Psoas muscle (tissue), 8 donors: ENCODE data around the gene CNIH1. TPM values are rescaled to one million over a fixed set of nuclear protein-coding genes. Genes with fewer than 3 reads are reported as not detected.
A peak's percentile ranks its signal among the peaks of the same experiment; 100 is the strongest.

ENCODE experiments used
- ATAC-seq, 4 donors: fragments of 200-7000 bp; cut with Tn5 transposase; one replicate each; pipeline ENCODE4 v1.9.1; 2020; ENCODE audit warnings: moderate library complexity in 3 of 4, mild to moderate bottlenecking in 2 of 4
- DNase-seq, 2 donors: peaks; one replicate each; pipeline ENCODE4 v3.0.0-alpha.2; 2020
- H3K27ac ChIP-seq: fragments of 200-600 bp; one replicate; pipeline ENCODE4 v1.8.0; 2022
- H3K27me3 ChIP-seq, 3 donors: fragments of 200-600 bp in 1 of 3; one replicate each; pipeline versions ENCODE4 v1.6.1 to v1.8.0; 2013 to 2022; ENCODE audit warnings: low read length in 2 of 3, mild to moderate bottlenecking in 2 of 3, moderate library complexity in 1 of 3; ENCODE audit not compliant: insufficient read depth in 3 of 3
- H3K36me3 ChIP-seq, 2 donors: fragments of 200-600 bp in 1 of 2; one replicate each; pipeline versions ENCODE4 v1.6.1 to v1.8.0; 2013 to 2022; ENCODE audit warnings: low read depth in 1 of 2, mild to moderate bottlenecking in 1 of 2, moderate library complexity in 1 of 2; ENCODE audit not compliant: insufficient read depth in 1 of 2
- H3K4me1 ChIP-seq: fragments of 200-600 bp; one replicate; pipeline ENCODE4 v1.8.0; 2022
- H3K4me3 ChIP-seq: fragments of 200-600 bp; one replicate; pipeline ENCODE4 v1.8.0; 2022; ENCODE audit warnings: mild to moderate bottlenecking
- H3K9me3 ChIP-seq: fragments of 200-600 bp; one replicate; pipeline ENCODE4 v1.8.0; 2022
- CTCF ChIP-seq: fragments of 200-600 bp; IDR thresholded peaks from one replicate; pipeline ENCODE4 v1.8.0; 2022; ENCODE audit warnings: antibody characterized with exemption
- WGBS, 3 donors: extraction: QIAGEN DNeasy Blood & Tissue Kit; methylation state at CpG; one replicate each; pipeline versions ENCODE4 v1.1.6 to v1.1.7; 2013; 5-methylcytosine and 5-hydroxymethylcytosine counted together
- intact Hi-C, 2 donors: fragments of 100-400 bp; cut with DNase I; formaldehyde crosslinking; loops; one replicate each; pipeline versions ENCODE4 v1.11.0 to v1.14.2; 2022
- polyA plus RNA-seq, 3 donors: library from polyadenylated mRNA; stranded (reverse); fragments of 200-250 nt; gene quantifications; one replicate each; pipeline ENCODE4 v1.2.3, GENCODE V29; 2013
- total RNA-seq, 4 donors: library from RNA; stranded (reverse); fragmentation: NEBNext Ultra II Directional in 2 of 4; extraction: Animal tissue kit (Norgen Biotek cat#: 25700) in 2 of 4; gene quantifications; one replicate each; pipeline versions ENCODE4 v1.2.1 to v1.2.4, GENCODE V29; 2021 to 2023
- donor health status: healthy with polysubstance abuse.
- donor health status: DM: no; HTN: no; CAD: no; lungs with moderate emphysema.
- donor health status: Bipolar disorder and iron deficiency.
- donor health status: healthy.
- donor health status: DM: yes; HTN: yes; CAD: no.
- donor health status: DM: no; HTN: no; CAD: no.
- donor health status: DM: no; HTN: no; CAD: no.
- donor health status: DM: yes; HTN: yes; CAD: no.

The CNIH1 gene
- total and polyA plus RNA-seq, 7 donors = 57.8 to 172 (median 79.0) TPM

GRCh38 chr14:54488646-54489317, 47.6 kb upstream of the CNIH1 start, which contains the start of gene GMFB:
Gene GMFB (minus strand): TSS chr14:54488980. CDS start chr14:54488927, 53 bp downstream.
- Histone ChIP-seq H3K9me3 (no peaks in the 10 kb centered on the region), H3K27ac (peak within 1 kb of the TSS; percentile 97), H3K4me3 (peak within 1 kb of the TSS; percentile 99), H3K27me3 (peaks cover 0 to 1% (median 0%) of the 10 kb centered on the region in 3 donors), H3K36me3 (no peaks in the 10 kb centered on the region), H3K4me1 (peaks cover 15% of the 10 kb centered on the region)
- WGBS, 3 donors = 1 to 2% (median 1%) methylated on average over 36 to 51 of the region's 51 CpGs
- peak; percentile 38 for TF ChIP-seq CTCF
- ATAC-seq (peak; percentile 99), DNase-seq (peak; percentile 95 to 97)
- intact Hi-C loops = loop anchor here in 1 of 2 donors (1.0 kb wide), 1 partner anchor 21 kb away; the partner anchor contains the start of gene CGRRF1

DNA sequence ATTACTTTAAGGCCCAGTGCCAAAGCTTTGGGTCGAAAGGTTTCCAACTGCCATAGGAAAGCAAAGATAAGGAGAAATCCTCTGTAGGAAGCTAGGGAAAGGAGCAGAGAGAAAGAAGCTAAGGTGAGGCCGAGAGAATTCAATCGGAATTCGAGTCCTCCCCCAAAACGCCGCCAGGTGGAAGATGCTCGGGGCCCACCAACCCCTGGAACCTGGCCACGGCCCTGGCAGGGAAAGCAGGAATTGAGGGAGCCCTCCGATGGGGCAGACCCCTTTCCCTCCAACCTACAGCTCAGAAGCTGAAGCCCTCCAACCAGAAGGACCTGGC, 47.1 kb upstream of the CNIH1 start:
- Histone ChIP-seq H3K4me3 (peak overlapping the region; percentile 99), H3K4me1 (peaks cover 15% of the 10 kb centered on the region), H3K9me3 (no peaks in the 10 kb centered on the region), H3K27ac (peak overlapping the region; percentile 97), H3K36me3 (peaks cover 3 to 5% of the 10 kb centered on the region in 2 donors), H3K27me3 (peaks cover 0 to 1% (median 0%) of the 10 kb centered on the region in 3 donors)
- ATAC-seq (no peak), DNase-seq (no peak)
- intact Hi-C loops = no loop called here
- 0 to 1% (median 1%) methylated on average over 9 of the region's 9 CpGs for WGBS, 3 donors
- TF ChIP-seq CTCF = no peak

- Histone ChIP-seq H3K27ac (peak overlapping the region; percentile 97), H3K9me3 (no peaks in the 10 kb centered on the region), H3K27me3 (no peaks in the 10 kb centered on the region), H3K4me3 (peak overlapping the region; percentile 99), H3K4me1 (peaks cover 15% of the 10 kb centered on the region), H3K36me3 (peaks cover 4 to 10% of the 10 kb centered on the region in 2 donors)
- ATAC-seq (no peak), DNase-seq (no peak)
- no peak for TF ChIP-seq CTCF
- WGBS, 3 donors = 18 to 24% (median 23%) methylated on average over 4 of the region's 4 CpGs
- intact Hi-C loops = no loop called here
Observed at GRCh38 chr14:54487771-54488170, 46.6 kb upstream of the CNIH1 start.

GRCh38 chr14:54486685-54487084, 45.5 kb upstream of the CNIH1 start:
- Histone ChIP-seq H3K36me3 (peaks cover 4 to 21% of the 10 kb centered on the region in 2 donors), H3K9me3 (no peaks in the 10 kb centered on the region), H3K27me3 (no peaks in the 10 kb centered on the region), H3K27ac (no peak overlapping the region), H3K4me3 (no peak overlapping the region), H3K4me1 (peaks cover 15% of the 10 kb centered on the region)
- intact Hi-C loops = no loop called here
- 89 to 95% (median 91%) methylated on average over 1 of the region's 1 CpG for WGBS, 3 donors
- DNase-seq = no peak
- no peak for TF ChIP-seq CTCF
- ATAC-seq = no peak
